Nephron progenitor cell (in vitro differentiated cells): Measurements from ENCODE around the gene ACSM5.
"Not testable (repeated sequence)": the region's sequence is repeated elsewhere in the genome, so short reads cannot be mapped to it uniquely, and the experiment has no call there.

Experiments
- DNase-seq: peaks from one replicate; pipeline ENCODE4 v3.0.0; 2021
- H3K27ac Mint-ChIP-seq: 2 replicates; pipeline ENCODE4 v1.8.0; 2021; ENCODE audit warnings: mild to moderate bottlenecking, moderate library complexity, mixed read lengths
- H3K27me3 Mint-ChIP-seq: 2 replicates; pipeline ENCODE4 v1.8.0; 2021; ENCODE audit warnings: mild to moderate bottlenecking, low read depth, mixed read lengths; ENCODE audit not compliant: poor library complexity
- H3K36me3 Mint-ChIP-seq: 2 replicates; pipeline ENCODE4 v1.8.0; 2021; ENCODE audit warnings: low read depth, mixed read lengths
- H3K4me1 Mint-ChIP-seq: 2 replicates; pipeline ENCODE4 v1.8.0; 2021; ENCODE audit warnings: mixed read lengths
- H3K4me3 Mint-ChIP-seq: 2 replicates; pipeline ENCODE4 v1.8.0; 2021; ENCODE audit warnings: mild to moderate bottlenecking, moderate library complexity, mixed read lengths
- H3K9me3 Mint-ChIP-seq: 2 replicates; pipeline ENCODE4 v1.8.0; 2021; ENCODE audit warnings: mild to moderate bottlenecking, moderate library complexity, mixed read lengths
- TF ChIP-seq, protein P1 (sequence below): fragments of 200-600 bp; sonication (generic); IDR thresholded peaks from 2 replicates; pipeline ENCODE4 v1.5.0; 2021; ENCODE audit warnings: antibody characterized with exemption

Gene ACSM5

DNA sequence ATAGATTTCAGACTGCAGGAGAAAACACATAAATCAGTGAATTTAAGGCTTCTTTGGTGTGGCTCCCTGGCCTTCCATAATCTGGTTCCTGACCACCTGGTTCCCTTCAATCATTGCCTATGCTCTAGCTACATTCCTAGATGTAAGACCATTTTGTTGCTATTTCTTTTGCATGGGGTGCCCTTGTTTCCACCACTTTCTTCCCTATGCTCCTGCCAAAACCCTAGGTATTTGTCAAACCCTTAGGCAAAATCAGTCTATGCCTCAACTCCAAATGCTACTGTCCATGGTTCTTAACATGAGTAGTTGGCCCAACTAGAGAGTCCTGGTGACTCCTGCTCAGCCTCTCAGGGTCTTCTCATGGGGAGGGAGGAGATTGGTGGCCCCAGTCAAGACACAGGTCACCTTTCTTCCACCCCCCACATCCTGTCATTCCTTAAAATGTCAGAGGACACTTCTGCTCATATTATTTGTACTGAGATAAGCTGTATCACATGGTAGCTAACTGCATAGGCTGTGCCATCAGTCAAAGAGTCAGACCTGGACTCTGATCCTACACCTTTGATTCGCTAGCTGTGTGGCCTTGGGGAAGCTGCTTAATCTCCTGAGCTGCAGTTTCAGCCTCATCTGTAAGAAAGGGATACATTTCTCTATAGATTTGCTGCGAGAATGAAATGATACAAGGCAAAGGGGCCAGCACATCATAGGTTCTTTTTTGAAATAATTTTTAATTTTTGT lies 15.0 kb downstream of the ACSM5 start:
- DNase-seq = no peak
- Mint-ChIP-seq H3K36me3 (no peaks in the 10 kb centered on the region), H3K4me1 (no peaks in the 10 kb centered on the region), H3K4me3 (no peak overlapping the region), H3K27me3 (peaks cover 8% of the 10 kb centered on the region), H3K27ac (no peak overlapping the region), H3K9me3 (peaks cover 3% of the 10 kb centered on the region)
- TF ChIP-seq, protein P1, sequence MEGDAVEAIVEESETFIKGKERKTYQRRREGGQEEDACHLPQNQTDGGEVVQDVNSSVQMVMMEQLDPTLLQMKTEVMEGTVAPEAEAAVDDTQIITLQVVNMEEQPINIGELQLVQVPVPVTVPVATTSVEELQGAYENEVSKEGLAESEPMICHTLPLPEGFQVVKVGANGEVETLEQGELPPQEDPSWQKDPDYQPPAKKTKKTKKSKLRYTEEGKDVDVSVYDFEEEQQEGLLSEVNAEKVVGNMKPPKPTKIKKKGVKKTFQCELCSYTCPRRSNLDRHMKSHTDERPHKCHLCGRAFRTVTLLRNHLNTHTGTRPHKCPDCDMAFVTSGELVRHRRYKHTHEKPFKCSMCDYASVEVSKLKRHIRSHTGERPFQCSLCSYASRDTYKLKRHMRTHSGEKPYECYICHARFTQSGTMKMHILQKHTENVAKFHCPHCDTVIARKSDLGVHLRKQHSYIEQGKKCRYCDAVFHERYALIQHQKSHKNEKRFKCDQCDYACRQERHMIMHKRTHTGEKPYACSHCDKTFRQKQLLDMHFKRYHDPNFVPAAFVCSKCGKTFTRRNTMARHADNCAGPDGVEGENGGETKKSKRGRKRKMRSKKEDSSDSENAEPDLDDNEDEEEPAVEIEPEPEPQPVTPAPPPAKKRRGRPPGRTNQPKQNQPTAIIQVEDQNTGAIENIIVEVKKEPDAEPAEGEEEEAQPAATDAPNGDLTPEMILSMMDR = no peak

DNA sequence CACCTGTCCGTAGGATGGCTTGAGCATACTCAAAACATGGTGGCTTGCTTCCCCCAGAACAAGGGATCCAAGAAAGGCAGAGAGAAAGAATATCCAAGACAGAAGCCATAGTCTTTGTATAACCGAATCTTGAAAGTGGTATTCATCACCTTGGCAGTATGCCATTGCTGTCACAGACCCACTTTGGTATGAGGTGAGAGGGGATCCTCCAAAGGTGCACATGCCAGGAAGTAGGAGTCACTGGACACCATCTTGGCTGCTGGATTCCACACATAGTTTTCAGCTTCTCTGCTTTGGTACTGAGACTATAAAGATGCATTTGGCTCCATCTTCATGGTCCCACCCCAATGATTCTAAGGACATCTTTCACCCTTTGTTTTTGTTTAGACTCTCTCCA lies 18.1 kb downstream of the ACSM5 start:
- not testable (repeated sequence) for H3K4me1 Mint-ChIP-seq, H3K9me3 Mint-ChIP-seq, H3K27ac Mint-ChIP-seq, H3K36me3 Mint-ChIP-seq, DNase-seq, H3K27me3 Mint-ChIP-seq, H3K4me3 Mint-ChIP-seq

DNA sequence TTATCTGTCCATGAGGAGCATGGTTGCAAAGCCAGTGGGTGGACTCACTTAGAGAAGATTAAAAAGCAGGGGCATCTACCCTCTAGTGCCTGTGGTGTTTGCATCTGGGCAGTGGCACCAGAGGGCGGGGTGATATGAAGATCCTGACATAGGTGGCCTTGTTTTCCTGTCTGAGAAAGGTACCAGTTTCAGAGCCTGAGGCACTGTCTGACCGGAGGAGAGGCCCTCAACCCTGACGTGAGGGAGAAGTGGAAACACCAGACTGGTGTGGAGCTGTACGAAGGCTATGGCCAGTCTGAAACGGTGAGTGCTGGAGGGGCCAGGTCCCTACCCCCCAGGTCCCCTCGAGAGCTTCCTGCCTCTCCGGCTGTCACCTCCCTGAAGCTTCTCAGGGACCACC lies 20.2 kb downstream of the ACSM5 start:
- H3K36me3 Mint-ChIP-seq, H3K4me3 Mint-ChIP-seq, H3K27ac Mint-ChIP-seq, DNase-seq, H3K4me1 Mint-ChIP-seq, H3K9me3 Mint-ChIP-seq: not testable (repeated sequence)
- H3K27me3 Mint-ChIP-seq = peaks cover 11% of the 10 kb centered on the region

DNA sequence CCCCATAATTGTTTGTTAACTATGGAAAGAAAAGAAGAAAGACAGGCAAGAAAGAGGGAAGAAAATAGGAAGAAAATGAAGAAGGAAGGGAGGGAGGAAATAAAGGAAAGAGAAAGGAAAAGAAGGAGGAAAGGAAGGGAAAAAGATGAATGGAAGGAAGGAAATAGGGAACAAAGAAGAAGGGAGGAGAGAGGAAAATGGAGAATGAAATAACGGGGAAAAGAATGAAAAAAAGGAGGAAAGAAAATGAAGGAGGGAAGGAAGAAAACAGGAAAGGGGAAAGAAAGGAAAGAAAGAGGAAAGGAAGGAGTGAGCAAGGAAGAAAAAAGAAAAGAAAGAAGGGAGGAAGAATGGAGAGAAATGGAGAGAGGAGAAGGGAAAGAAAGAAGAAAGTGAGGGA lies 21.1 kb downstream of the ACSM5 start:
- H3K9me3 Mint-ChIP-seq, H3K4me1 Mint-ChIP-seq, H3K4me3 Mint-ChIP-seq, DNase-seq, H3K27ac Mint-ChIP-seq, H3K36me3 Mint-ChIP-seq: not testable (repeated sequence)
- peaks cover 16% of the 10 kb centered on the region for H3K27me3 Mint-ChIP-seq

DNA sequence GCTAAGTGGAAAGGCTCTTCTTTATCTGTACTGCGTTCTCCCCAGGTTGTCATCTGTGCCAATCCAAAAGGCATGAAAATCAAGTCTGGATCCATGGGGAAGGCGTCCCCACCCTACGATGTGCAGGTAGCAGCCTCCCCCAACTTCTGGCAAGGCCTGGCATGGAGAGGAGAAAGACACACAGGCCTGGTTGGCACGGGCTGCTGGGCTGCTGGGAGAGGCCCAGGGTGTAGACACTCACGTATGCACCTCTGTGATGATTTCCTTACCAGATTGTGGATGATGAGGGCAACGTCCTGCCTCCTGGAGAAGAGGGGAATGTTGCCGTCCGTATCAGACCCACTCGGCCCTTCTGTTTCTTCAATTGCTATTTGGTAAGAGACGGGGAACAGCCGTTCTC lies 21.6 kb downstream of the ACSM5 start:
- DNase-seq = no peak
- no peak overlapping the region for H3K4me3 Mint-ChIP-seq
- H3K27me3 Mint-ChIP-seq = peaks cover 21% of the 10 kb centered on the region
- TF ChIP-seq, protein P1 = no peak
- peaks cover 3% of the 10 kb centered on the region for H3K9me3 Mint-ChIP-seq
- H3K27ac Mint-ChIP-seq = no peak overlapping the region
- H3K36me3 Mint-ChIP-seq = no peaks in the 10 kb centered on the region
- no peaks in the 10 kb centered on the region for H3K4me1 Mint-ChIP-seq

DNA sequence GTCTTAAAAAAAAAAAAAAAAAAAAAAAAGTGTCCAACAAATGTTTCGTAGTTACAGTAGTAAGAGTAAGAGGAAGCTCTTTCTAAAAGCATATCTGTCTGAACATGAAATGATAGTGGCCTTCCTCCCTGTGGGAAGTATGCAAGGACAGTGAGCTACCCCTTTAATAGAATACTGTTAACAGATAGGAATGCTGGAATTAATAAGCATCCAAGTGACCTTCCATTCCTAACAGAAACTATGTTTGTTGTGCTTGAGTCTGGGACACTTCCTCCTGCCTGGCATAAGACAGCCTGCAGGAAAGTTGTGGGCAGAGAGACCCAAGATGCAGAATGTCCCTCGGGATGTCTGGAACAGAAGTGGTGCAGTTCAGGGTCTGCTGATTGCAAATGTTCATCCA lies 29.6 kb downstream of the ACSM5 start:
- not testable (repeated sequence) for DNase-seq, H3K4me3 Mint-ChIP-seq, H3K36me3 Mint-ChIP-seq, H3K4me1 Mint-ChIP-seq, H3K27ac Mint-ChIP-seq, H3K9me3 Mint-ChIP-seq
- peaks cover 10% of the 10 kb centered on the region for H3K27me3 Mint-ChIP-seq

- peaks cover 10% of the 10 kb centered on the region for H3K27me3 Mint-ChIP-seq
- not testable (repeated sequence) for H3K4me1 Mint-ChIP-seq, H3K27ac Mint-ChIP-seq, H3K36me3 Mint-ChIP-seq, H3K4me3 Mint-ChIP-seq, DNase-seq, H3K9me3 Mint-ChIP-seq
Measured at GRCh38 chr16:20439820-20440231, 30.5 kb downstream of the ACSM5 start.

GRCh38 chr16:20440731-20441130 lies 31.4 kb downstream of the ACSM5 start:
- not testable (repeated sequence) for H3K27me3 Mint-ChIP-seq, H3K4me1 Mint-ChIP-seq, H3K9me3 Mint-ChIP-seq, H3K36me3 Mint-ChIP-seq, H3K4me3 Mint-ChIP-seq, DNase-seq, H3K27ac Mint-ChIP-seq

DNA sequence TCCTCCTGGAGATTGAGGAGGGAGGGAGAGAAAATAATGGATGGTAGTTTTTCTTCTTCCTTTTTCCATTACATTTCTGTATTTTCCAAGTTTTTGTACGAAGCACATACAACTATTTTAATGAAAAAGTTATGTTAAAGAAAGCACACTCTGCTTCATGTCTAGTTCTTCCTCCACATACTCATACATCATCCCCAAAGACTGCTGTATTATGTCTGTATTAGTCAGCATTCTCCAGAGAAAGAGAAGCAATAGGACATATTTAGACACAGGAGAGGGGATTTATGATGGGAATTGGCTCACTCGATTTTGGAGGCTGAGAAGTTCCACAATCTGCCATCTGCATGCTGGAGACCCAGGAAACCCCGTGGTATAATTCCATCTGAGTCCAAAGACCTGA lies 31.9 kb downstream of the ACSM5 start:
- no peak overlapping the region for H3K4me3 Mint-ChIP-seq
- no peaks in the 10 kb centered on the region for H3K27me3 Mint-ChIP-seq
- TF ChIP-seq, protein P1 = no peak
- no peak for DNase-seq
- H3K4me1 Mint-ChIP-seq = no peaks in the 10 kb centered on the region
- H3K36me3 Mint-ChIP-seq = no peaks in the 10 kb centered on the region
- no peaks in the 10 kb centered on the region for H3K9me3 Mint-ChIP-seq
- H3K27ac Mint-ChIP-seq = no peak overlapping the region

DNA sequence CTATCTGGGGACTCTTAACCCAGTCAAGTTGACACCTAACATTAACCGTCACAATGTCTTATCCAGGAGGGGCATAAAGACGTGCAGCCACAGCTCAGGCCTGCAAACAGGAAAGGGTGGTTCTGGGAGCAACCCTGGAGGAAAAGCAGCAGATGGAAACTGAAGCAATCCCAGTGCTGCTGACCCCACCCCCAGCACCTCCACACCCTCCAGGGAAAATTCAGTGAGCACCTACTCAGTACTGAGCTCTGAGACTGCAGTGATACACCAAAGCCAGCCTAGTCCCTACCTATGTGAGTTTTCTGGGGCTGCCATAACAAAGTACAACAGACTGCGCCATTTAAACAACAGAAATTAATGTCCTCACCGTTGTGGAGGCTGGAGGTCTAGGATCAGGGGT lies 32.5 kb downstream of the ACSM5 start:
- H3K27me3 Mint-ChIP-seq, H3K4me3 Mint-ChIP-seq, H3K27ac Mint-ChIP-seq: not testable (repeated sequence)

GRCh38 chr16:20446652-20447393 lies 37.5 kb downstream of the ACSM5 start:
- not testable (repeated sequence) for H3K9me3 Mint-ChIP-seq, H3K36me3 Mint-ChIP-seq, H3K4me3 Mint-ChIP-seq

More for the DNA sequence above, 32.5 kb downstream of the ACSM5 start:
- not testable (repeated sequence) for H3K36me3 Mint-ChIP-seq, H3K9me3 Mint-ChIP-seq, H3K4me1 Mint-ChIP-seq, DNase-seq

More at GRCh38 chr16:20446652-20447393, 37.5 kb downstream of the ACSM5 start:
- DNase-seq, H3K27ac Mint-ChIP-seq, H3K4me1 Mint-ChIP-seq, H3K27me3 Mint-ChIP-seq: not testable (repeated sequence)
